A673 (cell line): ENCODE data around the gene TEX261. TPM values are rescaled to one million over a fixed set of nuclear protein-coding genes. Genes with fewer than 3 reads are reported as not detected.

ENCODE experiments used
- BruUV-seq: library from RNA; stranded (reverse); fragments of 400-500 nt; replicated peaks from 2 replicates; lab custom pipeline; 2021; lab: Mats Ljungman, UMichigan
- CTCF ChIA-PET: fragments of 300-600 bp; sonication (Branson Sonifier 250); formaldehyde crosslinking; loops from one replicate; lab custom pipeline; 2022; ENCODE audit warnings: antibody characterized with exemption; lab: Charles Lee
- POLR2A ChIA-PET: fragments of 300-600 bp; sonication (Branson Sonifier 250); formaldehyde crosslinking; loops from one replicate; lab custom pipeline; 2022; ENCODE audit warnings: antibody characterized with exemption; ENCODE audit not compliant: low non-redundant PET; lab: Charles Lee
- DNase-seq: peaks from one replicate; pipeline ENCODE4 v3.0.0-alpha.2; 2015; ENCODE audit warnings: low spot score
- H3K27ac ChIP-seq: fragments of 200-600 bp; sonication (generic); 2 replicates; pipeline ENCODE4 v1.5.1; 2016; ENCODE audit warnings: mixed run types, low read depth, mild to moderate bottlenecking, mixed read lengths, antibody characterized with exemption, low read length; ENCODE audit not compliant: poor library complexity, severe bottlenecking
- H3K27me3 ChIP-seq: fragments of 200-600 bp; sonication (generic); replicated peaks from 2 replicates; pipeline ENCODE4 v1.6.1; 2017; ENCODE audit warnings: mixed run types, low read depth, mild to moderate bottlenecking, mixed read lengths, antibody characterized with exemption, low read length; ENCODE audit not compliant: insufficient read depth, poor library complexity
- H3K36me3 ChIP-seq: fragments of 200-600 bp; sonication (generic); 2 replicates; pipeline ENCODE4 v1.6.1; 2016; ENCODE audit warnings: mixed run types, mild to moderate bottlenecking, mixed read lengths, antibody characterized with exemption, low read length; ENCODE audit not compliant: insufficient read depth, poor library complexity, severe bottlenecking
- H3K4me1 ChIP-seq: fragments of 200-600 bp; sonication (generic); 2 replicates; pipeline ENCODE4 v1.6.1; 2017; ENCODE audit warnings: mixed run types, mild to moderate bottlenecking, mixed read lengths, antibody characterized with exemption, low read length; ENCODE audit not compliant: insufficient read depth, poor library complexity, severe bottlenecking
- H3K4me3 ChIP-seq: fragments of 200-600 bp; sonication (generic); 2 replicates; pipeline ENCODE4 v1.5.1; 2016; ENCODE audit warnings: low read depth, mixed run types, mild to moderate bottlenecking, mixed read lengths, low read length; ENCODE audit not compliant: poor library complexity, severe bottlenecking
- H3K9me3 ChIP-seq: fragments of 200-600 bp; sonication (generic); 2 replicates; pipeline ENCODE4 v1.6.1; 2016; ENCODE audit warnings: mixed run types, low read depth, mild to moderate bottlenecking, mixed read lengths, antibody characterized with exemption, low read length; ENCODE audit not compliant: poor library complexity, severe bottlenecking
- CTCF ChIP-seq: fragments of 300-800, 200-600 bp; sonication (generic); conservative IDR thresholded peaks from 2 replicates; pipeline ENCODE4 v1.5.1; 2017; ENCODE audit warnings: low read depth, mild to moderate bottlenecking, antibody characterized with exemption, low read length, moderate library complexity, mixed read lengths
- EZH2 ChIP-seq: fragments of 200-600 bp; sonication (generic); IDR thresholded peaks from 2 replicates; pipeline ENCODE4 v1.6.1; 2017; ENCODE audit warnings: borderline replicate concordance, low read depth, mild to moderate bottlenecking, mixed read lengths, antibody characterized with exemption, low read length; ENCODE audit not compliant: poor library complexity, severe bottlenecking
- intact Hi-C: fragments of 100-400 bp; cut with micrococcal nuclease; formaldehyde crosslinking; loops from one replicate; pipeline ENCODE4 v1.10.0; 2022; ENCODE audit not compliant: unreplicated experiment
- total RNA-seq: library from RNA; stranded (reverse); gene quantifications from 2 replicates; pipeline ENCODE4 v1.2.3, GENCODE V29; 2021

TEX261 gene
- total RNA-seq, 1 experiment from 2014 or later: 60.9 TPM

- intact Hi-C loops: no loop called here
- no peak for DNase-seq
- no peak overlapping the region for H3K4me3 ChIP-seq
- H3K4me1 ChIP-seq: no peaks in the 10 kb centered on the region
- ChIA-PET CTCF (interaction anchor here (0.6 kb wide), 1 partner anchor 141 kb away, joined by 7 read pairs; no protein-coding TSS in a partner anchor), POLR2A (no interaction called here)
- H3K9me3 ChIP-seq: no peaks in the 10 kb centered on the region
- no peak overlapping the region for H3K27ac ChIP-seq
- TF ChIP-seq EZH2: no peak
- 0 out of 2 replicates have a peak, but pooled peaks have one; percentile 17 for TF ChIP-seq CTCF
- no peaks in the 10 kb centered on the region for H3K36me3 ChIP-seq
- H3K27me3 ChIP-seq: no peaks in the 10 kb centered on the region
- BruUV-seq: no TSS peak
These were observed 29.9 kb downstream of the TEX261 start for GRCh38 chr2:70964596-70965386.

- Histone ChIP-seq H3K4me1 (no peaks in the 10 kb centered on the region), H3K36me3 (no peaks in the 10 kb centered on the region), H3K27me3 (no peaks in the 10 kb centered on the region), H3K9me3 (no peaks in the 10 kb centered on the region), H3K4me3 (no peak overlapping the region), H3K27ac (no peak overlapping the region)
- no TSS peak for BruUV-seq
- TF ChIP-seq CTCF: no peak
- no peak for TF ChIP-seq EZH2
- DNase-seq: no peak
- CTCF ChIA-PET: interaction anchor here (0.6 kb wide), 1 partner anchor 141 kb away, joined by 7 read pairs; no protein-coding TSS in a partner anchor
- POLR2A ChIA-PET: no interaction called here
- intact Hi-C loops: no loop called here
These were observed 30.5 kb downstream of the TEX261 start for GRCh38 chr2:70964133-70964532.

- H3K27me3 ChIP-seq: no peaks in the 10 kb centered on the region
- ChIA-PET CTCF (no interaction called here), POLR2A (no interaction called here)
- H3K36me3 ChIP-seq: no peaks in the 10 kb centered on the region
- no peak overlapping the region for H3K4me3 ChIP-seq
- intact Hi-C loops: no loop called here
- DNase-seq: no peak
- H3K4me1 ChIP-seq: no peaks in the 10 kb centered on the region
- no TSS peak for BruUV-seq
- TF ChIP-seq CTCF (no peak), EZH2 (no peak)
- no peak overlapping the region for H3K27ac ChIP-seq
- no peaks in the 10 kb centered on the region for H3K9me3 ChIP-seq
These were observed 31.5 kb downstream of the TEX261 start for GRCh38 chr2:70962885-70963878.
